Activated naive CD4-positive, alpha-beta T cell treated with anti-CD3 and anti-CD28 coated beads for 36 hours (primary cell): ENCODE data around the gene PROS1. TPM values are rescaled to one million over a fixed set of nuclear protein-coding genes. Genes with fewer than 3 reads are reported as not detected.

Experiments
- CTCF ChIA-PET: fragments of 350-600 bp; sonication (Branson Sonifier 250); formaldehyde crosslinking; loops from one replicate; lab custom pipeline; 2021; ENCODE audit warnings: antibody characterized with exemption; lab: Charles Lee
- DNase-seq: peaks from one replicate; pipeline ENCODE4 v3.0.0-alpha.2; 2020
- H3K27ac Mint-ChIP-seq: one replicate; pipeline ENCODE4 v1.8.0; 2021; ENCODE audit warnings: mild to moderate bottlenecking, mixed read lengths
- H3K27me3 Mint-ChIP-seq: one replicate; pipeline ENCODE4 v1.8.0; 2021; ENCODE audit warnings: low read depth, mixed read lengths
- H3K36me3 Mint-ChIP-seq: one replicate; pipeline ENCODE4 v1.8.0; 2021; ENCODE audit warnings: low read depth, mixed read lengths
- H3K4me1 Mint-ChIP-seq: one replicate; pipeline ENCODE4 v1.8.0; 2021; ENCODE audit warnings: low read depth, mixed read lengths
- H3K4me3 Mint-ChIP-seq: one replicate; pipeline ENCODE4 v1.8.0; 2021; ENCODE audit warnings: mild to moderate bottlenecking, moderate library complexity, mixed read lengths
- H3K9me3 Mint-ChIP-seq: one replicate; pipeline ENCODE4 v1.8.0; 2021; ENCODE audit warnings: mixed read lengths
- intact Hi-C: fragments of 100-400 bp; cut with micrococcal nuclease; formaldehyde crosslinking; loops from one replicate; pipeline ENCODE4 v1.15.1; 2023
- total RNA-seq, 2 experiments: library from RNA; stranded (reverse); gene quantifications; one replicate each; pipeline ENCODE4 v1.2.3, GENCODE V29; 2021

The PROS1 gene
- total RNA-seq = under 1 TPM; 0.55 to 0.94 TPM

DNA sequence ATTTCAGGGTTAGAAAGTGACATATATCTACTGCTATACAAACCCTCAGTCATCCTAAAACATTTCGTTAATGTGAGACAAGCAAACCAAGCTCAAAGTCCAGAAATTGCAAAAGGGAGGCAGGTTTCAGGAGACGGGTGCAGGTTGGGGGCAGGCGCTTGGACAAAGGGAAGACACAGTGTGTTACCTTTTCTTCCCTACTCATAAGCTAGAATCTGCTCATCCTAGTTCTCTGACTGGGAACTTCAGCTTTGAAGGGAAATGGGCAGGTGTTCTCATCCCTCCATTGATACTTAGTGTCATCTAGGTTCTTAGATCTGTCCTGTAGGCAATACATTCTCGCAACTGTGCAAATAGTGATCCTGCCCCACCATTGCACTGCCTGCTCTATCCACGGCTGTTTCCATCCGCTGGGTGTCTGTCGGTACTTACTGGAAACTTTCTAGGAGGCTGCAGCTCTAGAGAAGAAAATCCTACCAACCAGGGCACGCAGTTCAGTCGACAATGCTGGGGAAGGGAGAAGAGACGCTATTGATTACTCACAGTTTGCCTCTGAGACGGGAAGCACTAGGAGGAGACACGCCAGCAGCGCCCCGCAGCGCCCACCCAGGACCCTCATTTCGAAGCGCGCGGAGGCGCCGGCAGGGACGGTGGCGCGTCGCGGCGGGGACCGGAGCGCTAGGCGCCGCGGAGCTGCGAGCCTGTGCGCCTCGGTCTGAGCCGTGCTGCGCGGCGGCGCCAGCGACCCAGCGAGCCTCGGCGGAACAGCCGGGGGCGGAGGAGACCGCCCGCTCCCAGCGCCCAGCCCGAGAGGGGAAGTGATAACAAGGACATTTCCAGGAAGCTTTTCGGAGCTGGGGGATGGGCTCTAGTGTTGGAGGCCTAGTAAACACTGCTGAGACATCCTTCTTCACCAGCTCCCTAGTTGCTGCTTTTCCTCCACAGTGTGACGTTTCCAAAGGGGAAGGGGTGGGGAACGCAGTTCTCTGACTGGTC is at the start of gene PROS1:
Gene PROS1 (minus strand): TSS at position 766 of the 996 bp plus-strand sequence. CDS start 147 bp downstream, at position 619.
- CTCF ChIA-PET = interaction anchor here (0.6 kb wide), 1 partner anchor 345 kb away, joined by 3 read pairs; no protein-coding TSS in a partner anchor

GRCh38 chr3:94020293-94020692 is 46.6 kb upstream of the PROS1 start:
- Mint-ChIP-seq H3K36me3 (peaks cover 5% of the 10 kb centered on the region), H3K4me3 (no peak overlapping the region), H3K27me3 (no peaks in the 10 kb centered on the region), H3K4me1 (no peaks in the 10 kb centered on the region), H3K9me3 (no peaks in the 10 kb centered on the region), H3K27ac (no peak overlapping the region)
- intact Hi-C loops = no loop called here
- CTCF ChIA-PET = interaction anchor here (0.6 to 0.7 kb wide), 2 partner anchors 30 to 42 kb away, joined by 3 read pairs; partner anchors contain the start of genes DHFR2 and NSUN3
- DNase-seq = no peak

More for the DNA sequence above, at the start of gene PROS1:
- peak; percentile 74 for DNase-seq
- Mint-ChIP-seq H3K4me1 (peaks cover 9% of the 10 kb centered on the region), H3K4me3 (peak within 1 kb of the TSS; percentile 81), H3K9me3 (no peaks in the 10 kb centered on the region), H3K27ac (peak within 1 kb of the TSS; percentile 41), H3K36me3 (no peaks in the 10 kb centered on the region), H3K27me3 (peaks cover 5% of the 10 kb centered on the region)
- intact Hi-C loops = no loop called here

DNA sequence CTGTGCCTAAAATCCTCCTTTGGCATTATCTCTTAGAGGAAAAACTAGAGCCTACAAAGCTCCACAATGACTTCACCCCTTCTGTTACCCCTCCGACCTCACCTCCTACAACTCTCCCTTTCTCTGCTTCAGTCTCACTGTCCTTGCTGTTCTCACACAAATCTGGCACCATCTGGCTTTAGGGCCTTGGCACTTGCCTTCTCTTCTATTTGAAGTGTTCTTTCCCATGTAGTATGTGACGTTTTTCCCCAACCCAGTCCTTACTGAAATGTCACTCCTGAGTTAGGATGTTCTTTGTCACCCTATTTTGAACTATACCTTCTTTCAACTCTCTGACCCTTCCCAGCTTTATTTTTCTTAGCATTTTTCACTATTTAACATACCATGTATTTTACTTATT is 46.0 kb upstream of the PROS1 start:
- Mint-ChIP-seq H3K27me3 (no peaks in the 10 kb centered on the region), H3K36me3 (peaks cover 5% of the 10 kb centered on the region), H3K4me1 (peaks cover 6% of the 10 kb centered on the region), H3K9me3 (no peaks in the 10 kb centered on the region), H3K27ac (no peak overlapping the region), H3K4me3 (no peak overlapping the region)
- CTCF ChIA-PET = interaction anchor here (0.6 kb wide), 1 partner anchor 30 kb away, joined by 3 read pairs; no protein-coding TSS in a partner anchor
- no peak for DNase-seq
- intact Hi-C loops = no loop called here

- peaks cover 28% of the 10 kb centered on the region for H3K4me1 Mint-ChIP-seq
- H3K27ac Mint-ChIP-seq = no peak overlapping the region
- intact Hi-C loops = no loop called here
- no peaks in the 10 kb centered on the region for H3K27me3 Mint-ChIP-seq
- H3K9me3 Mint-ChIP-seq = no peaks in the 10 kb centered on the region
- DNase-seq = no peak
- H3K36me3 Mint-ChIP-seq = peaks cover 8% of the 10 kb centered on the region
- no peak overlapping the region for H3K4me3 Mint-ChIP-seq
- CTCF ChIA-PET = interaction anchor here (0.6 to 1.8 kb wide), 6 partner anchors 8 to 90 kb away, joined by 3 to 4 read pairs (median 4); no protein-coding TSS in a partner anchor
Observed at GRCh38 chr3:94015025-94015424, 41.3 kb upstream of the PROS1 start.

GRCh38 chr3:94012185-94012584 is 38.5 kb upstream of the PROS1 start:
- no peak for DNase-seq
- Mint-ChIP-seq H3K4me1 (peaks cover 35% of the 10 kb centered on the region), H3K36me3 (peaks cover 6% of the 10 kb centered on the region), H3K27ac (no peak overlapping the region), H3K4me3 (no peak overlapping the region), H3K9me3 (no peaks in the 10 kb centered on the region), H3K27me3 (no peaks in the 10 kb centered on the region)
- intact Hi-C loops = no loop called here
- CTCF ChIA-PET = interaction anchor here (0.6 kb wide), 1 partner anchor 56 kb away, joined by 3 read pairs; no protein-coding TSS in a partner anchor

- Mint-ChIP-seq H3K36me3 (peaks cover 3% of the 10 kb centered on the region), H3K27me3 (no peaks in the 10 kb centered on the region), H3K4me1 (peaks cover 35% of the 10 kb centered on the region), H3K9me3 (no peaks in the 10 kb centered on the region), H3K27ac (peak overlapping the region; percentile 36), H3K4me3 (no peak overlapping the region)
- no peak for DNase-seq
- CTCF ChIA-PET = interaction anchor here (0.6 to 2.8 kb wide), 4 partner anchors 17 to 58 kb away, joined by 3 to 12 read pairs (median 3); partner anchors contain the start of gene ARL13B
- intact Hi-C loops = loop anchor here (1.0 to 2.0 kb wide), 4 partner anchors 26 to 58 kb away; partner anchors contain the start of genes ARL13B and DHFR2
Observed at GRCh38 chr3:94011233-94011711, 37.6 kb upstream of the PROS1 start.

- intact Hi-C loops = loop anchor here (2.0 kb wide), 1 partner anchor 27 kb away; no protein-coding TSS in a partner anchor
- Mint-ChIP-seq H3K9me3 (no peaks in the 10 kb centered on the region), H3K36me3 (peaks cover 2% of the 10 kb centered on the region), H3K4me3 (no peak overlapping the region), H3K27me3 (no peaks in the 10 kb centered on the region), H3K4me1 (peaks cover 28% of the 10 kb centered on the region), H3K27ac (no peak overlapping the region)
- DNase-seq = no peak
- CTCF ChIA-PET = interaction anchor here (2.8 kb wide), 1 partner anchor 60 kb away, joined by 12 read pairs; no protein-coding TSS in a partner anchor
Observed at GRCh38 chr3:94009608-94010007, 35.9 kb upstream of the PROS1 start.

DNA sequence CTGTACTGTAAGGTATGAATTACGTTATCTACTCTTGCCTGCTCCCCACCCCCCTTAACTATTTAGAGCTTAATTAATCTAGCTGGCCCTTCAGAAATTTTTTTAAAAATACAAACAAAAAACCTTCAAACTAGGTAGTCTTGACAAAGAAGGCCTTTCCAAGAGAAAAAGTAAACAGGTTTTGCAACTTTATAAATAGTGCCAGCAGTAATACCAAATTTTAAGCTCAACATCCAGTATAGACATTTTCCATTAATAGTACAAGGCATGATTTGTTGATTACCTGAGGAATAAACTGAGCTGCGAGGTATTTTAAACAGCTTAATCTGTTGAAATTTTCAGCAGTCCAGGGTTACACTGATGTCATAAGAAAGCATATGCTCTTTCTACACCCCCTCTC is 34.6 kb upstream of the PROS1 start:
- Mint-ChIP-seq H3K9me3 (no peaks in the 10 kb centered on the region), H3K27me3 (no peaks in the 10 kb centered on the region), H3K4me1 (peaks cover 27% of the 10 kb centered on the region), H3K27ac (no peak overlapping the region), H3K36me3 (no peaks in the 10 kb centered on the region), H3K4me3 (no peak overlapping the region)
- CTCF ChIA-PET = interaction anchor here (0.6 to 1.2 kb wide), 3 partner anchors 54 to 93 kb away, joined by 4 to 6 read pairs (median 5); partner anchors contain the start of genes DHFR2 and NSUN3
- no peak for DNase-seq
- intact Hi-C loops = no loop called here

DNA sequence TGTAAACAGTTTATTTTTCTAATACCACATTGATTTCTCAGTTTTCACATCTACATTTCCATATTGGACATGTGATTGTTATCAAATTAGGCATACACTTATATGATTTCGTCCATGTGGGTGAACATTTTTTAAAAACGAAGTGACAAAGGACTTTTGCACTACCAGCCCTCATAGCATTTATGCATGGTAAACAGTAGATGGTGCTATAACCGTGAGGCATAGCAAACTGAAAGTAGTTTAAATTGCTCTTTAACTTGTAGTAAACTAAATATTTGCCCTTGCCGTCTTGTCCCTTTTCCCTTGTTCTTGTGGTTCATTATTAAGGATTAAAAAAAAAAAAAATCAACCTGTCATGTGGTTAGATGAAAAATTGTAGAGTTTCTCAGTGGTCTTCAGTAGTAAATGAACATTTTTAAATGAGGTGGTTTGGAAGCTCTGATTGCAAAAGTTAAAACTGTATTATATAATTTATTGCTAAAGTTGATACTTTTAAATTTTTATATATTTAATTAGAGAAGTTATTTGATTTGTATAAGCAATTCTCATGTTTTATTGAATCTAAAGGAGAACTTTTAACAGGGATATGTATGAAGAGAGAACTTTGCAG is 30.7 kb upstream of the PROS1 start:
- no peak overlapping the region for H3K27ac Mint-ChIP-seq
- no peaks in the 10 kb centered on the region for H3K9me3 Mint-ChIP-seq
- no peak overlapping the region for H3K4me3 Mint-ChIP-seq
- peaks cover 2% of the 10 kb centered on the region for H3K4me1 Mint-ChIP-seq
- CTCF ChIA-PET = interaction anchor here (0.6 to 3.1 kb wide), 12 partner anchors 9 to 353 kb away, joined by 3 to 30 read pairs (median 4); no protein-coding TSS in a partner anchor
- no peaks in the 10 kb centered on the region for H3K27me3 Mint-ChIP-seq
- intact Hi-C loops = loop anchor here (1.0 to 5.0 kb wide), 4 partner anchors 65 to 243 kb away; no protein-coding TSS in a partner anchor
- no peak for DNase-seq
- no peaks in the 10 kb centered on the region for H3K36me3 Mint-ChIP-seq

GRCh38 chr3:94001827-94002495 is 28.3 kb upstream of the PROS1 start:
- Mint-ChIP-seq H3K4me1 (peaks cover 1% of the 10 kb centered on the region), H3K27me3 (no peaks in the 10 kb centered on the region), H3K36me3 (no peaks in the 10 kb centered on the region), H3K9me3 (no peaks in the 10 kb centered on the region), H3K4me3 (no peak overlapping the region), H3K27ac (no peak overlapping the region)
- intact Hi-C loops = loop anchor here (5.0 kb wide), 1 partner anchor 245 kb away; no protein-coding TSS in a partner anchor
- CTCF ChIA-PET = interaction anchor here (0.6 to 3.2 kb wide), 4 partner anchors 14 to 68 kb away, joined by 4 to 30 read pairs (median 8); no protein-coding TSS in a partner anchor
- no peak for DNase-seq

DNA sequence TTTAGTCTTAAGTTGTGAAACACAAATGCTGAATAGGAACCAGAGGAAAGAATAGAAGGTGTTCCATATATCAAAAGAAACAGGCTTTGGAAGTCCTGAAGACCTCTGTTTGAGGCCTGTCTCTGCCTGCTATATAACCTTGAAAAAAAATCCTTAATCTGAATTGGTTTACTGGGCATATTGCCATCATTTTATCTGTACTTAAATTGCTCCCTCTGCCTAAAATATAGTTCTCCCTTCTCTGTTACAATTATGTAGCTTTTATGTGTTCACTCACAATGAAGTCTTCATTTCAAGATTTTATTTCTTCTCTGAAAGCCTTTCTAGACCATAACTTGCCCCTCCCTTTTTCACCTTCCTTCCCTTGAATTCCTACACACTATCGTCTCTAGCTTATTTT is 27.5 kb upstream of the PROS1 start:
- DNase-seq = no peak
- Mint-ChIP-seq H3K27ac (no peak overlapping the region), H3K4me3 (no peak overlapping the region), H3K36me3 (no peaks in the 10 kb centered on the region), H3K9me3 (no peaks in the 10 kb centered on the region), H3K27me3 (no peaks in the 10 kb centered on the region), H3K4me1 (peaks cover 1% of the 10 kb centered on the region)
- CTCF ChIA-PET = interaction anchor here (3.2 kb wide), 1 partner anchor 68 kb away, joined by 12 read pairs; no protein-coding TSS in a partner anchor
- intact Hi-C loops = loop anchor here (5.0 kb wide), 1 partner anchor 246 kb away; no protein-coding TSS in a partner anchor
